ENCODE results near the gene SORCS2. TPM values are rescaled to one million over a fixed set of nuclear protein-coding genes. Genes with fewer than 3 reads are reported as not detected.

Gene SORCS2
- total and polyA plus RNA-seq, 2 of the 8 experiments (the other 6 are each of a cell fraction or from before 2014, with no cell fraction given): 0.36 to 1.8 TPM

GRCh38 chr4:7414046-7414445 is 221.7 kb downstream of the SORCS2 start:
- H2BK12ac ChIP-seq (ENCODE audit: low read depth, low read length): no peak overlapping the region
- no peak overlapping the region for H2BK20ac ChIP-seq (ENCODE audit: low read length)
- FAIRE-seq (no peak), DNase-seq (ENCODE audit: low read depth in 1 of 2, low spot score in 2 of 2) (peak in 1 of 2 experiments; percentile 37)
- H3K4me1 ChIP-seq (replicated peaks in 1 of 4; ENCODE audit: control insufficient read depth in 3 of 4, insufficient read depth in 4 of 4, low read length in 3 of 4): peaks cover 2 to 15% (median 12%) of the 10 kb centered on the region in 4 experiments; a peak in 4 of 7 replicates
- no peak overlapping the region for H4K8ac ChIP-seq (ENCODE audit: extremely low read depth, insufficient read depth, low read length)
- CTCF ChIA-PET (ENCODE audit: partially characterized antibody): interaction anchor here (0.7 to 2.7 kb wide), 5 partner anchors 10 to 192 kb away, joined by 3 to 14 read pairs (median 3); no protein-coding TSS in a partner anchor
- H3K18ac ChIP-seq (ENCODE audit: extremely low read depth, low read length): no peak overlapping the region
- H2AK5ac ChIP-seq (ENCODE audit: low read depth, low read length): no peak overlapping the region
- no peak overlapping the region; a peak in 2 of 4 replicates for H3K4me2 ChIP-seq (ENCODE audit: insufficient read depth in 1 of 2, low read depth in 2 of 2, low read length in 2 of 2)
- POLR2A ChIA-PET (ENCODE audit: partially characterized antibody): no interaction called here
- H3K79me1 ChIP-seq (ENCODE audit: low read depth, low read length): no peaks in the 10 kb centered on the region
- no peak overlapping the region for H4K5ac ChIP-seq (ENCODE audit: insufficient read length, low read depth, low read length)
- 66% methylated on average over 9 of the region's 9 CpGs; no CpG with 5 or more reads in 1 of the 2 experiments for WGBS, 2 experiments (ENCODE audit: extremely low coverage in 1 of 2, insufficient coverage in 1 of 2, insufficient read length in 1 of 2, insufficient replicate concordance in 2 of 2, low coverage in 1 of 2, low lambda C conversion rate in 2 of 2, missing lambda C conversion rate in 1 of 2)
- H3K23ac ChIP-seq (ENCODE audit: insufficient read length): no peak overlapping the region
- H4K20me1 ChIP-seq (replicated peaks in 1 of 2; ENCODE audit: control insufficient read depth in 1 of 2, insufficient read depth in 2 of 2, low read length in 2 of 2): peaks cover 8 to 13% of the 10 kb centered on the region in 2 experiments
- no peak overlapping the region for H3K56ac ChIP-seq (replicated peaks; ENCODE audit: insufficient read length, low read depth, low read length)
- peaks cover 7% of the 10 kb centered on the region for H3K23me2 ChIP-seq (ENCODE audit: low read depth, low read length)
- no peak overlapping the region for H2BK5ac ChIP-seq (ENCODE audit: low read depth, low read length)
- no peak overlapping the region for H2BK15ac ChIP-seq (ENCODE audit: low read length)
- TF ChIP-seq BRCA1 (IDR thresholded peaks at IDR 0.05; ENCODE audit: low read depth, low read length) (no peak), CTCF (IDR thresholded peaks at IDR 0.05; ENCODE audit: control extremely low read depth in 1 of 3, insufficient read depth in 1 of 3, low read depth in 1 of 3, low read length in 3 of 3) (no peak), GABPA (IDR thresholded peaks at IDR 0.05; ENCODE audit: borderline replicate concordance, insufficient read depth, low read length) (no peak), BACH1 (IDR thresholded peaks at IDR 0.05; ENCODE audit: low read length) (no peak), HDAC2 (IDR thresholded peaks at IDR 0.05; ENCODE audit: borderline replicate concordance in 1 of 2, low read depth in 2 of 2, low read length in 2 of 2) (no peak)
- peaks cover 7 to 8% of the 10 kb centered on the region in 2 experiments; a peak in 1 of 4 replicates for H3K9me3 ChIP-seq (ENCODE audit: insufficient read depth in 2 of 2, low read depth in 1 of 2, low read length in 1 of 2)
- no peak overlapping the region for H3K9ac ChIP-seq (replicated peaks in 1 of 4; ENCODE audit: extremely low read depth in 1 of 4, low read depth in 3 of 4, low read length in 3 of 4)
- H3K36me3 ChIP-seq (ENCODE audit: control insufficient read depth in 2 of 4, insufficient read depth in 4 of 4, low read length in 3 of 4): no peaks in the 10 kb centered on the region; a peak in 1 of 8 replicates
- no peak overlapping the region for H4K91ac ChIP-seq (replicated peaks; ENCODE audit: insufficient read length, low read length)
- H2AFZ ChIP-seq (ENCODE audit: low read length): no peak overlapping the region
- H3K27me3 ChIP-seq (replicated peaks in 1 of 4; ENCODE audit: control insufficient read depth in 3 of 4, extremely low read depth in 1 of 4, insufficient read depth in 3 of 4, low read length in 3 of 4): peaks cover 37 to 71% (median 62%) of the 10 kb centered on the region in 4 experiments
- no peaks in the 10 kb centered on the region for H3K79me2 ChIP-seq (ENCODE audit: control insufficient read depth in 1 of 2, insufficient read depth in 2 of 2, low read length in 2 of 2)
- H3K4me3 ChIP-seq (ENCODE audit: extremely low read depth in 1 of 4, insufficient read depth in 2 of 4, low read depth in 3 of 4, low read length in 4 of 4): no peak overlapping the region
- H3K14ac ChIP-seq (ENCODE audit: insufficient read length): no peak overlapping the region
- H2BK120ac ChIP-seq (replicated peaks; ENCODE audit: low read depth, low read length): no peak overlapping the region
- no peak overlapping the region for H3K4ac ChIP-seq (replicated peaks; ENCODE audit: insufficient read length, low read depth, low read length)
- H3K27ac ChIP-seq (ENCODE audit: low read depth, low read length): no peak overlapping the region
